HG02870 (cell line): ENCODE measurements around the gene CADM1.

Source experiments
- ATAC-seq: cut with Tn5 transposase; IDR thresholded peaks from one replicate; pipeline ENCODE4 v1.9.1; 2021; ENCODE audit warnings: mild to moderate bottlenecking, moderate library complexity; ENCODE audit not compliant: unreplicated experiment

Gene CADM1

DNA sequence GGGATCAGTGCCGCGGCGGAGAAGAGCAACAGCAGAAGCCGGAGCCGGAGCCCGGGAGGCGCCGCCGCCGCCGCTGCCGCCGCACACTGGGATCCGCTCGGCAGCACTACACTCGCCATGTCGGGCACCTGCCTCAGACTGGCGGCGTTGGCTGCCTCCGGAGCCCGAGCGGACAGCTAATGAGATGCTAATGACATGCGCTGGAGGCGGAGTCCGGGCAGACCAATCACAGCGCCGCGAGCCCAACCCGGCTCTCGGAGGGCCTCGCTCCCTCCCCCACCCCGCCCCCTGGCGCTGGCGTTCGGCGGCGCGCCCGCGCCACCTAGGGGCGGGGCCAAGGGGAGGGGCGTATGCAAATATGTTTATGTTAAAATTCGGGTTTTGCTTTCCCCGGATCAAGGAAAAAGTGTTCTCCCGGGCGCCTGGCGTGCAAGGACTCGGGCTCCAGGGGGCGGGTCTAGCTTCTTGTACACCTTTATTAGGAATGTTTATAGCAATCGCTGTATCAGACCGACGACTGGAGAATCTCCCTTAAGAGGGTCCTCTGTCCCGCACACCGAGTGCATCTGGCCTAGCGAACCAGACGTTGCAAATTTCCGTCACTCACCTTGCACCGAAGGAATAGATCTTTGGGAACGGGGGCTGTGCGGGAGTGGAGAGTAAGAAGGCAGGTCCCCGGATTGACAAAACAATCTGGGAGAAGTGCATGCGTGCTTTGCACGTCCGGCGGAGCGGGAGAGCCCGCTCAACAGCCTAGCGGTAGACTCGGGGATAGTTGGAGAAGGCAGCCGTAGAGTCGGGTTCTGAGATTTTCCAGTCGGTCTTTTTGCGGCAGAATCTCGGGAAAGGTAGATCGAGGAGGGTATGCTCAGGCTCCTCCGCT, at the start of gene CADM1:
Gene CADM1 (minus strand): TSS at position 140 of the 883 bp plus-strand sequence.
- peak; percentile 75 for ATAC-seq

GRCh38 chr11:115552773-115553438, 48.7 kb upstream of the CADM1 start:
- no peak for ATAC-seq

GRCh38 chr11:115552151-115552772, 48.0 kb upstream of the CADM1 start:
- ATAC-seq, result no peak

DNA sequence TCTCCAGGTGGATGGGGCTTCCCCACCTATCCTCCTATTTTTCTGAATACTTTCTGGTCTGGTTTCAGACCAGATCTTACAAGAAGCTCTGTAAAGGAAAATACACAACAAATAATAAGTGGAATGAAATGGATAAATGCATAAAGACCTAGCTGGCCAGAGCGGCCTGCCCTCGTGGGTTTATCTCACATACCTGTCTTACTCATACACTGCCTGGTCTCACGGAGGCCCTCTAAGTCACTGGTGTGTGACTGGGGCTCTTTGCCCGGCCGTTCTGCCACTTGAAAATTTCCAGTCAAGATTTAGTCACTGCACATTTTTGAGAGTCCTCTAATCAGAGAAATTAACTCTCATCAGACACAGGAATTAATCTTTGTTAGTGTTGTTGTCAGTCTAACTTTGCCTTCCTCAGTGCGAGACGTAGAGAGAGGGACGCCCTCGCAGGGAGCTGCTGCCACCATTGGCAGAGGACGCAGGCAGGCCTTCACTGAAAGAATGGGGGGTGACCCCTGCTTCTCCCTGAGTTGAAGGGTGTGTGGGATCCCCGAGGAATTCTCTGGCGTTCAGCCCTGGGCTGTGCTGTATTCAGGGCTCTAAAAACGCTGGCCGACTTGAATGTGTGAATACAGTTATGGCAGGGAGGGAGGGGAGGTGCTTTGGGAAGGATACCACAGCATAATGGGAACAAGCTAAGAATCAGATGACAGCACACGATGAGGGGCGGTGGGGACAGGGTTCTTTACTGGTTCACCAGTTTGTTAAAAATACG, 46.3 kb upstream of the CADM1 start:
- no peak for ATAC-seq

GRCh38 chr11:115548878-115549528, 44.8 kb upstream of the CADM1 start:
- ATAC-seq, result no peak

DNA sequence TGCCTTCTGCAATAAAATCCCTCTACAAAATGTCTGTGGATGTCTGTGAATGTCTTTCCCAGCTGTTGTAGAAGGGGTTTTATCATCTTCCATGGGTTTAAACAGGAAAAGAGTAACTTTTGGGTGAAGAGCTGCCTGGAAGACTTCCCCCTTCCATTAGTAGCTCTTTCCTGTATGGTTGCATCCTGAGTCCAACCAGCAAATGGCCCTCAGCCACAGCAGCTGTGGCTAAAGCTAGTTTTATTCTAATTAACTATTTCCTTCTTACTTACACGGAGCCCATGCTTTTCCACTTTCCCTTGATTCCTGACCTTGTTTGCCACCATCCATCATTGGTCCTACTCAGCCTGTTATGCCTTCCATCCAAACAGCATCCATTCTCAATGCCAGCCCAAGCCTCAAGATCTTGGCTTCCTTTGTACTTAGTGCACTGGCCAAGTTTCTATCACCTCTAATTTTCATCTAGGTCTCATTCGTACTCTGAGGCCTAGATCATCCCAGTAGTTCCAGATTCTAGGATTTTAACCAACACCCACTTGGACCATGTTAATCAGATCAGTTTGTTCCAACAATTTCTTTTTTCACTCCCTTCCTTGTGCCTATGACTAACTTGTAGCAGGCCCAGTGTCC, 41.5 kb upstream of the CADM1 start:
- ATAC-seq, result no peak

DNA sequence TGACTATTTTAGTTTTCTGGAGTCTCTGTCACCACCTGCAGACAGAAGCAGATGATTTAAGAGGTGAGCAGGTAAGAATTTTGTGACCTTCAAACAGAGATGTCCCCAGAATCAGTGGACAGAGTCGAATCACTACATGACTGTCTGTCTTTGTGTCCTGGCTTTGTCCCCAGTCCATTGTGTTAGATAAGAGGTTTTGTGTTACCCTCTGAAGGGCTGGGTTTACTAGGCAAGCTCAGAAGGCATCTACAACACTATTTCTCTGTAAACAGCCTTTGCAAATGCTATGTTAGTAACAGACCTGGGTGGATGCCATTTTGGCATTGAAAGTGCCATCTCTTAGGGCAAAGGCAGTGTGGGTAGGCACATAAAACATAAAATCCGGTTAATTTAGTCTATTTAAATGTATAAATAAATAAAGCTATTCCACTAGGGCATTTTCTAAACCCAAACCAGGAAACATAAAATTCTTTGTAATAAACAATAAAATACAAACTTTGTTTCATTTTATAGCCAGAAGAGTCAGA, 40.3 kb upstream of the CADM1 start:
- ATAC-seq, result no peak

GRCh38 chr11:115541518-115541917, 37.3 kb upstream of the CADM1 start:
- ATAC-seq, result no peak

GRCh38 chr11:115539844-115540243, 35.6 kb upstream of the CADM1 start:
- ATAC-seq, result no peak

GRCh38 chr11:115535781-115536180, 31.6 kb upstream of the CADM1 start:
- no peak for ATAC-seq

DNA sequence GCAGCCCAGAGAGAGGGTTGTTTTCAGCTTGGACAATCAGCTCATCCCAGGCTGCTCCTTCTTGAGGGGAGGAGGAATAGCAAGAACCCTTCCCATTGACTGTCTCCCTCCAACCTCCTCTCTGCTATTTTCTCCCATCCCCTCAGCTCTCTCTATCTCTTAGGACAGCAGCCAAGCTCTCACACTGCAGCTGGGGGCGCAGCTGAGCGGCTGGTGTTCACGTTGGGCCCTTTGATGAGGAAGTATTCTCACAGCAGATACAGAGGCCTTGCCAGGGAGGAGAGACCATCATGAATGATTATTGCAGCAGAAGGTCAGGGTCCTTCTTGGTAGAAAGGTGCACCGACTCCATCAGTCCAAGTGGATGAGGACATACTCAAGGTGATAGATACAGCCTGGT, 26.5 kb upstream of the CADM1 start:
- no peak for ATAC-seq

- ATAC-seq, result no peak
These were observed 24.0 kb upstream of the CADM1 start for GRCh38 chr11:115528225-115528624.

- ATAC-seq, result no peak
These were observed 23.4 kb upstream of the CADM1 start for GRCh38 chr11:115527534-115528125.

- no peak for ATAC-seq
These were observed 21.4 kb upstream of the CADM1 start for GRCh38 chr11:115525531-115526006.

GRCh38 chr11:115524572-115524971, 20.4 kb upstream of the CADM1 start:
- ATAC-seq, result no peak

- ATAC-seq, result no peak
These were observed 19.6 kb upstream of the CADM1 start for GRCh38 chr11:115523727-115524399.

DNA sequence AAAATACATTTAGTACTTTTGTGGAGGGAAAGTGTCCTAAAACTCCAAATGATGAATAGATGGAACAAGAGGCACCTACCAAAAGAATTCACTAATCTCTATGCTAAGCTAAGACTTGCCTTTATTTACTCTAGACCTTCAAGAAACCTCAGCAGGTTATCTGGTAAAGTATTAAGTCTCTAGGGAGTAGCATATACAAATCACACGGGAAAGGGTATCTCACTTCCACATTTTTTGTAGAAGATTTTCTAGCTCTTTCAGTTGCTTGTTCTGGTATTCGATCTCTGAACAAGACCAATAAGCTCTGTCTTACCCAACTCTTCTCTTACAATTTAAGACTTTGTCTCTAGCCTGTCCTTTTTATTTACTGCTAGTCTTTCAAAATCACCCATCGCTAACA, 18.1 kb upstream of the CADM1 start:
- ATAC-seq, result no peak

DNA sequence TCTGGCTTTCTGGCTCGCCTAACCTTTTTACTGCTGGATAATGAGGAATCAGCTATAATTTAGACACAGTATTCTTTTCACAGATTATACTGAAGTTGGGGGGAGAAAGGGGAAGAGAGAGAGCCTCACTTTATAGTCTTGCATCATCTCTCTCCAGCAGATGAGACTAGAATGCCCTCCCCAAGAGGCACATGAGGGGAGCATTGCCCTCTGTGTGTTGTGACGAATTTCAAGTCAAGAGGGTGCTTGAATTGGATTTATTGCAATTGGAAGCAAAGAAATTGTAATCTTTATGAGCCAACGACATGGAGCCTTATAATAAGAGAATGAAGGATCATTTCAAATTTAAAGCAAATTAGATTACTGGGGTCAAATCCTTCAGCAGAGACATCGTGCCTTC, 17.6 kb upstream of the CADM1 start:
- ATAC-seq, result no peak
